Measurements from ENCODE around the gene C1QTNF9B. TPM values are rescaled to one million over a fixed set of nuclear protein-coding genes. Genes with fewer than 3 reads are reported as not detected.

C1QTNF9B gene
- total RNA-seq, 1 donor from 2014 or later: not detected

DNA sequence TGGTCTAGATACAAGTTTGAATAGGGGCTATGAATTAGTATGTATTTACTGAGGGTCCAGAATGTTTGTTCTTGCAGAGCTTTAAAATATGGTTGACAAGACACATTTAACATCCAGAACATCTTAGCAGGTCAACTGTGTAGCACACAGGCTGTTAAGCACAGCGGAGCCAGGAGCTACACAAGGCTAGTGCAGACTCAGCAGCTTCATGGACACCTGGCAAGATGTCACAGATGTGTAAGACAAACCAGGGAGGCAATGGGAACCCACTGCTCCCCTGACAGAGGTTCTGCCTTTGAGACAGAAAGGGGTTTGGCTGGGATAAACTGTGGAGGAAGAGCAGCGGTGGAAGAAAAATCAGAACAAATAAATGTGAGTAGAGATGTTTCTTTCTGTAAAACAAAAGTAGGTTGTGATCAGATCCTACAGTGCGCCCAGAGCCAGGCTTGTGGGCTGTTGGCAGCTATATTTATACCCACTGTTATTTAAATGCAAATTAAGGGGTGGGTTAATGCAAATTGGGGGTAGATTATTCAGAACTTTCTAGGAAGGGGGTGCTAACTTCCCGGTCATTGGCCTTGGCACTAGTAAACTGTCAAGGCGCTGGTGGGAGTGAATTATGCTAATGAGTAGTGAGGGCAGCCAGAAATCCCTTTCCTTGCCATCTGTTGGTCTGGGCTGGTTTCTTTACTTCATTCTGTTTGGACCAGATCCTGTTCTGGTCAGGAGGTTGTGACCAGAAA is 41.1 kb downstream of the C1QTNF9B start:
- Mint-ChIP-seq H3K27ac (no peak overlapping the region), H3K4me3 (no peak overlapping the region), H3K4me1 (no peaks in the 10 kb centered on the region), H3K36me3 (peaks cover 11% of the 10 kb centered on the region), H3K9me3 (no peaks in the 10 kb centered on the region), H3K27me3 (ENCODE audit: insufficient read depth, low read depth) (no peaks in the 10 kb centered on the region)
- Histone ChIP-seq H3K4me1 (peaks cover under 1% of the 10 kb centered on the region), H3K27me3 (no peaks in the 10 kb centered on the region), H3K36me3 (no peaks in the 10 kb centered on the region), H3K27ac (no peak overlapping the region), H3K4me2 (no peak overlapping the region), H3K4me3 (no peak overlapping the region), H3F3A (ENCODE audit: low read depth) (peaks cover 5% of the 10 kb centered on the region), H3K9ac (no peak overlapping the region), H4K20me1 (ENCODE audit: low read depth) (no peaks in the 10 kb centered on the region), H2AFZ (replicated peaks) (no peak overlapping the region), H3K79me2 (ENCODE audit: low read depth) (no peaks in the 10 kb centered on the region), H3K9me3 (ENCODE audit: low read depth) (no peaks in the 10 kb centered on the region)
- TF ChIP-seq CTCF (IDR thresholded peaks at IDR 0.05) (no peak), EZH2 (IDR thresholded peaks at IDR 0.05) (no peak), EZH2phosphoT487 (IDR thresholded peaks at IDR 0.05) (no peak)
- DNase-seq (ENCODE audit: low spot score): no peak

- H3K36me3 Mint-ChIP-seq: peaks cover 11% of the 10 kb centered on the region
- Histone ChIP-seq H3K36me3 (no peaks in the 10 kb centered on the region), H3K27ac (no peak overlapping the region), H3K9me3 (ENCODE audit: low read depth) (no peaks in the 10 kb centered on the region), H3K4me3 (no peak overlapping the region), H3F3A (ENCODE audit: low read depth) (peaks cover 11% of the 10 kb centered on the region), H2AFZ (replicated peaks) (no peak overlapping the region), H3K9ac (no peak overlapping the region), H3K79me2 (ENCODE audit: low read depth) (no peaks in the 10 kb centered on the region), H3K27me3 (no peaks in the 10 kb centered on the region), H3K4me2 (no peak overlapping the region), H3K4me1 (peaks cover 8% of the 10 kb centered on the region), H4K20me1 (ENCODE audit: low read depth) (no peaks in the 10 kb centered on the region)
- no peak for DNase-seq (ENCODE audit: low spot score)
- no peaks in the 10 kb centered on the region for H3K4me1 Mint-ChIP-seq
- TF ChIP-seq CTCF (IDR thresholded peaks at IDR 0.05) (no peak), EZH2 (IDR thresholded peaks at IDR 0.05) (no peak), EZH2phosphoT487 (IDR thresholded peaks at IDR 0.05) (no peak)
- H3K9me3 Mint-ChIP-seq: no peaks in the 10 kb centered on the region
- no peaks in the 10 kb centered on the region for H3K27me3 Mint-ChIP-seq (ENCODE audit: insufficient read depth, low read depth)
- no peak overlapping the region for H3K27ac Mint-ChIP-seq
- no peak overlapping the region for H3K4me3 Mint-ChIP-seq
Measured at GRCh38 chr13:23855360-23855759, 41.9 kb downstream of the C1QTNF9B start.

GRCh38 chr13:23852351-23852750 is 45.0 kb downstream of the C1QTNF9B start:
- TF ChIP-seq EZH2phosphoT487 (IDR thresholded peaks at IDR 0.05) (no peak), CTCF (IDR thresholded peaks at IDR 0.05) (no peak), EZH2 (IDR thresholded peaks at IDR 0.05) (no peak)
- no peaks in the 10 kb centered on the region for H3K79me2 ChIP-seq (ENCODE audit: low read depth)
- no peak for DNase-seq (ENCODE audit: low spot score)
- no peaks in the 10 kb centered on the region for H3K27me3 ChIP-seq
- no peaks in the 10 kb centered on the region for H4K20me1 ChIP-seq (ENCODE audit: low read depth)
- no peak overlapping the region for H3K27ac ChIP-seq
- Mint-ChIP-seq H3K9me3 (no peaks in the 10 kb centered on the region), H3K4me3 (no peak overlapping the region), H3K27me3 (ENCODE audit: insufficient read depth, low read depth) (no peaks in the 10 kb centered on the region), H3K27ac (no peak overlapping the region), H3K4me1 (no peaks in the 10 kb centered on the region), H3K36me3 (peaks cover 11% of the 10 kb centered on the region)
- peaks cover 8% of the 10 kb centered on the region for H3K4me1 ChIP-seq
- H3K9ac ChIP-seq: no peak overlapping the region
- H3K4me3 ChIP-seq: no peak overlapping the region
- no peak overlapping the region for H2AFZ ChIP-seq (replicated peaks)
- peaks cover 11% of the 10 kb centered on the region for H3F3A ChIP-seq (ENCODE audit: low read depth)
- H3K4me2 ChIP-seq: no peak overlapping the region
- H3K9me3 ChIP-seq (ENCODE audit: low read depth): no peaks in the 10 kb centered on the region
- no peaks in the 10 kb centered on the region for H3K36me3 ChIP-seq
